22Rv1 (cell line): ENCODE measurements around the gene CCNF.

ENCODE experiments used
- ZFX ChIP-seq: fragments of 450-650 bp; IDR thresholded peaks from 2 replicates; pipeline ENCODE4 v1.6.1; 2017; ENCODE audit warnings: antibody characterized with exemption, borderline replicate concordance
- TF ChIP-seq, protein P1 (sequence below): fragments of 450-650 bp; IDR thresholded peaks from 2 replicates; pipeline ENCODE4 v1.5.1; 2017; ENCODE audit warnings: mild to moderate bottlenecking

DNA sequence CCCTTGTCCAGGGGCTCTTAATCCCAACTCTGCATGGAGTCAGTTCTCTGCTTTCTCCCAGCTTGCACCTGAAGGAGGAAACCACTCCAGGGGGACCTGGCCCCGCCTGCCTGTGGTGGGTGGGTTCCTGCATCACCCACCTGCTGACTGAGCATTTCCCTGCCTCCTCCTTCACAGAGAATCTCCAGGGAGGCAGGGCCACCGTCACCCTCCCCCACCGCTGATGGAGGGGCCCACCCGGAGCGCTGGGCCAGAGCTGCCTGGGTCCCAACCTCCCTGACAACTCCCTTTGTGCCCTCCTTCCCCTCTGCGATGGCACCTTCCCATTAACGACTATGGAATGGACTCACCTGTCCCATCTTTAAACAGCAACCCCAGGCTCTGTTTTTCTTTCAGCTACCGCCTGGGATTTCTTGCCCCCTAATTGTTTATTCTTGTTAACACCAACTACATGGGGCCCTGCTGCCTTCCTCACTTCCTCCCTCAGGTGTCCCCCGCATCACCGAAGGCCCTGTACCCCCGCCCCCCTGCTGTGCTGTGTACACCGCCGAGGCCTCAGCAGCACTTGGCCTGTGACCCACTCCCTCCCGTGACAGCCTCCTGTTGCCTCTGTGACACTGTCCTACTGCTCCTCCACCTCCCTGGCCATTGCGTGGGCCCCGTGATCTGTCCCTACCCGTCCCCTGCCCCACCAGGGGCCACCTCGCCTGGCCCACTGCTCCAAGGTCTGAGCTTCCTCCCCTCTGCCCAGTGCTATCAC is 29.8 kb downstream of the CCNF start:
- TF ChIP-seq, protein P1, sequence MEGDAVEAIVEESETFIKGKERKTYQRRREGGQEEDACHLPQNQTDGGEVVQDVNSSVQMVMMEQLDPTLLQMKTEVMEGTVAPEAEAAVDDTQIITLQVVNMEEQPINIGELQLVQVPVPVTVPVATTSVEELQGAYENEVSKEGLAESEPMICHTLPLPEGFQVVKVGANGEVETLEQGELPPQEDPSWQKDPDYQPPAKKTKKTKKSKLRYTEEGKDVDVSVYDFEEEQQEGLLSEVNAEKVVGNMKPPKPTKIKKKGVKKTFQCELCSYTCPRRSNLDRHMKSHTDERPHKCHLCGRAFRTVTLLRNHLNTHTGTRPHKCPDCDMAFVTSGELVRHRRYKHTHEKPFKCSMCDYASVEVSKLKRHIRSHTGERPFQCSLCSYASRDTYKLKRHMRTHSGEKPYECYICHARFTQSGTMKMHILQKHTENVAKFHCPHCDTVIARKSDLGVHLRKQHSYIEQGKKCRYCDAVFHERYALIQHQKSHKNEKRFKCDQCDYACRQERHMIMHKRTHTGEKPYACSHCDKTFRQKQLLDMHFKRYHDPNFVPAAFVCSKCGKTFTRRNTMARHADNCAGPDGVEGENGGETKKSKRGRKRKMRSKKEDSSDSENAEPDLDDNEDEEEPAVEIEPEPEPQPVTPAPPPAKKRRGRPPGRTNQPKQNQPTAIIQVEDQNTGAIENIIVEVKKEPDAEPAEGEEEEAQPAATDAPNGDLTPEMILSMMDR = no peak
- TF ChIP-seq ZFX = no peak
